Muscle of arm (tissue), 12 donors: ENCODE data around the gene ABCA6. TPM values are rescaled to one million over a fixed set of nuclear protein-coding genes. Genes with fewer than 3 reads are reported as not detected.

Experiments
- DNase-seq: peaks from one replicate; pipeline ENCODE4 v3.0.0-alpha.2; 2013
- polyA plus RNA-seq, 12 donors: library from polyadenylated mRNA; unstranded; fragments of 120-200 nt; gene quantifications; one replicate each; pipeline ENCODE4 v1.2.1, GENCODE V29; 2013; ENCODE audit not compliant: insufficient read length in 12 of 12

The ABCA6 gene
- polyA plus RNA-seq, 12 donors: 8.6 to 22.1 (median 12.5) TPM; not detected in 1

- DNase-seq: peak; percentile 83
Observed at GRCh38 chr17:69142175-69142802, 594 bp upstream of the ABCA6 start.

GRCh38 chr17:69134112-69134511, 7.6 kb downstream of the ABCA6 start:
- DNase-seq: no peak

- no peak for DNase-seq
Observed at GRCh38 chr17:69130627-69131296, 10.9 kb downstream of the ABCA6 start.

GRCh38 chr17:69123626-69124025, 18.1 kb downstream of the ABCA6 start:
- DNase-seq: no peak

GRCh38 chr17:69122065-69122464, 19.6 kb downstream of the ABCA6 start:
- no peak for DNase-seq

- no peak for DNase-seq
Observed at GRCh38 chr17:69117855-69118784, 23.6 kb downstream of the ABCA6 start.

GRCh38 chr17:69111794-69112193, 29.9 kb downstream of the ABCA6 start:
- no peak for DNase-seq

- DNase-seq: no peak
Observed at GRCh38 chr17:69105907-69106730, 35.6 kb downstream of the ABCA6 start.

- no peak for DNase-seq
Observed at GRCh38 chr17:69103557-69104233, 38.0 kb downstream of the ABCA6 start.

- no peak for DNase-seq
Observed at GRCh38 chr17:69098625-69099024, 43.1 kb downstream of the ABCA6 start.

- DNase-seq: no peak
Observed at GRCh38 chr17:69096541-69096940, 45.2 kb downstream of the ABCA6 start.

- no peak for DNase-seq
Observed at GRCh38 chr17:69093995-69094394, 47.7 kb downstream of the ABCA6 start.

- DNase-seq: no peak
Observed at GRCh38 chr17:69093279-69093789, 48.4 kb downstream of the ABCA6 start.

- DNase-seq: no peak
Observed at GRCh38 chr17:69090365-69090764, 51.3 kb downstream of the ABCA6 start.

- no peak for DNase-seq
Observed at GRCh38 chr17:69088643-69089200, 53.0 kb downstream of the ABCA6 start.

GRCh38 chr17:69086641-69087040, 55.1 kb downstream of the ABCA6 start:
- peak; percentile 35 for DNase-seq

GRCh38 chr17:69084911-69085310, 56.8 kb downstream of the ABCA6 start:
- no peak for DNase-seq

GRCh38 chr17:69082696-69083095, 59.0 kb downstream of the ABCA6 start:
- DNase-seq: no peak

- no peak for DNase-seq
Observed at GRCh38 chr17:69078864-69079263, 62.8 kb downstream of the ABCA6 start.

- no peak for DNase-seq
Observed at GRCh38 chr17:69075823-69076222, 65.9 kb downstream of the ABCA6 start.
